ENCODE data around the gene CPHXL2.

DNA sequence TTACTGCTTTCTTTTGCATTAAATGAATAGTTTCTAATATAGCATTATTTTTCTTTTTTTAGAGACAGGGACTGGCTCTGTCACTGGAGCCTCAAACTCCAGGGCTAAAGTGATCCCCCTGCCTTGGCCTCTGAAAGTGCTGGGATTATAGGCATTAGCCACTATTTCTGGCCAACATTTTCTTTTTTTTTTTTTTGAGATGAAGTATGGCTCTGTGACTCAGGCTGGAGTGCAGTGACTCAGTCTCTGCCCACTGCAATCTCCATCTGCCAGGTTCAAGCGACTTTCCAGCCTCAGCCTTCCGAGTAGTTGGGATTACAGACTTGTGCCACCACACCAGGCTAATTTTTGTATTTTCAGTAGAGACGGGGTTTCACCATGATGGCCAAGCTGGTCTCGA, 26.5 kb upstream of the CPHXL2 start:
- TF ChIP-seq, protein P1, sequence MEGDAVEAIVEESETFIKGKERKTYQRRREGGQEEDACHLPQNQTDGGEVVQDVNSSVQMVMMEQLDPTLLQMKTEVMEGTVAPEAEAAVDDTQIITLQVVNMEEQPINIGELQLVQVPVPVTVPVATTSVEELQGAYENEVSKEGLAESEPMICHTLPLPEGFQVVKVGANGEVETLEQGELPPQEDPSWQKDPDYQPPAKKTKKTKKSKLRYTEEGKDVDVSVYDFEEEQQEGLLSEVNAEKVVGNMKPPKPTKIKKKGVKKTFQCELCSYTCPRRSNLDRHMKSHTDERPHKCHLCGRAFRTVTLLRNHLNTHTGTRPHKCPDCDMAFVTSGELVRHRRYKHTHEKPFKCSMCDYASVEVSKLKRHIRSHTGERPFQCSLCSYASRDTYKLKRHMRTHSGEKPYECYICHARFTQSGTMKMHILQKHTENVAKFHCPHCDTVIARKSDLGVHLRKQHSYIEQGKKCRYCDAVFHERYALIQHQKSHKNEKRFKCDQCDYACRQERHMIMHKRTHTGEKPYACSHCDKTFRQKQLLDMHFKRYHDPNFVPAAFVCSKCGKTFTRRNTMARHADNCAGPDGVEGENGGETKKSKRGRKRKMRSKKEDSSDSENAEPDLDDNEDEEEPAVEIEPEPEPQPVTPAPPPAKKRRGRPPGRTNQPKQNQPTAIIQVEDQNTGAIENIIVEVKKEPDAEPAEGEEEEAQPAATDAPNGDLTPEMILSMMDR (IDR thresholded peaks at IDR 0.05) = no peak
- TF ChIP-seq POLR2A (IDR thresholded peaks at IDR 0.05) = no peak
